ENCODE results near the gene PKLR.

Gene PKLR

DNA sequence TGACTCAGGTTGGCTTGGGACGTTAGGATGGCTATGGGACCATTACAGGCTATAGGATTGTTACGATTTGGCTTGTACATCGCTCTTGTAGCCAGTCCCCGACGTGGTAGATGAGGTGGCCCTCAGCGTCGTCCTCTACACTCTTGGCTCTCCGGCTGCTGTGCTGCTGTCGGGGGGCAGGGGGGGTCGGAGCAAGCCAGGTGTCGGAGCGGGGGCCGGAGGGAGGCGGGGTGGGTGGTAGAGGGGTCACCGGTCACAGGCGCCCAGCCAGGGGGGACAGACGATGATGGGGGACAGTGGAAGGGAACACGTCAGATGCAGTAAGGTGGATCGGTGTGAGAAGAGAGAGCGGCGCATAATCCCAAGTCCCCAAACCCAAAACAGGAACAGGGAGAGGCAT is 32.6 kb downstream of the PKLR start:
- TF ChIP-seq, protein P1, sequence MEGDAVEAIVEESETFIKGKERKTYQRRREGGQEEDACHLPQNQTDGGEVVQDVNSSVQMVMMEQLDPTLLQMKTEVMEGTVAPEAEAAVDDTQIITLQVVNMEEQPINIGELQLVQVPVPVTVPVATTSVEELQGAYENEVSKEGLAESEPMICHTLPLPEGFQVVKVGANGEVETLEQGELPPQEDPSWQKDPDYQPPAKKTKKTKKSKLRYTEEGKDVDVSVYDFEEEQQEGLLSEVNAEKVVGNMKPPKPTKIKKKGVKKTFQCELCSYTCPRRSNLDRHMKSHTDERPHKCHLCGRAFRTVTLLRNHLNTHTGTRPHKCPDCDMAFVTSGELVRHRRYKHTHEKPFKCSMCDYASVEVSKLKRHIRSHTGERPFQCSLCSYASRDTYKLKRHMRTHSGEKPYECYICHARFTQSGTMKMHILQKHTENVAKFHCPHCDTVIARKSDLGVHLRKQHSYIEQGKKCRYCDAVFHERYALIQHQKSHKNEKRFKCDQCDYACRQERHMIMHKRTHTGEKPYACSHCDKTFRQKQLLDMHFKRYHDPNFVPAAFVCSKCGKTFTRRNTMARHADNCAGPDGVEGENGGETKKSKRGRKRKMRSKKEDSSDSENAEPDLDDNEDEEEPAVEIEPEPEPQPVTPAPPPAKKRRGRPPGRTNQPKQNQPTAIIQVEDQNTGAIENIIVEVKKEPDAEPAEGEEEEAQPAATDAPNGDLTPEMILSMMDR (IDR thresholded peaks at IDR 0.05) = no peak
- Mint-ChIP-seq H3K4me3 (no peak overlapping the region), H3K9me3 (no peaks in the 10 kb centered on the region), H3K36me3 (ENCODE audit: low read depth) (peaks cover 85% of the 10 kb centered on the region), H3K4me1 (peaks cover 27% of the 10 kb centered on the region), H3K27me3 (ENCODE audit: low read depth, poor library complexity) (peaks cover 2% of the 10 kb centered on the region), H3K27ac (no peak overlapping the region)
- no peak for DNase-seq

DNA sequence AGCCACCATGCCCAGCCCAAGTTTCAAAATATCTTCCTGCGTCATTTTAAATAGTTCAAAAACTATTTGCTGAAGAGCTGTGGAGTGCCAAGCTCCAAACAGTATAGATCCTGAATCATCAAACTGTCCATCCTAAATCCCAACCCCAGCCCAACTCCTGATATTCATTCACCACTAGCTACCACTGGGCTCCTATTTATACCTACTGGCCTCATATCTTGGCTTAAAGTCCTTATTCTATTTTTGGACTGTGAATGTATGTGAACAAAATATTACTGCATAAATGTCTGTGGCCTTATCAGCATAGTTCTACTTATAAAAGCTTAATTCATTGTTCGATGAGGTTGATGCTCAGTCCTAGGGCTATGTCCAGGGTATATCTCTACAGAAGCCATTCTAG is 33.9 kb downstream of the PKLR start:
- no peak overlapping the region for H3K27ac Mint-ChIP-seq
- H3K4me1 Mint-ChIP-seq = peaks cover 23% of the 10 kb centered on the region
- H3K27me3 Mint-ChIP-seq (ENCODE audit: low read depth, poor library complexity) = peaks cover 2% of the 10 kb centered on the region
- H3K9me3 Mint-ChIP-seq = no peaks in the 10 kb centered on the region
- TF ChIP-seq, protein P1 (IDR thresholded peaks at IDR 0.05) = no peak
- DNase-seq = no peak
- no peak overlapping the region for H3K4me3 Mint-ChIP-seq
- peaks cover 91% of the 10 kb centered on the region for H3K36me3 Mint-ChIP-seq (ENCODE audit: low read depth)

DNA sequence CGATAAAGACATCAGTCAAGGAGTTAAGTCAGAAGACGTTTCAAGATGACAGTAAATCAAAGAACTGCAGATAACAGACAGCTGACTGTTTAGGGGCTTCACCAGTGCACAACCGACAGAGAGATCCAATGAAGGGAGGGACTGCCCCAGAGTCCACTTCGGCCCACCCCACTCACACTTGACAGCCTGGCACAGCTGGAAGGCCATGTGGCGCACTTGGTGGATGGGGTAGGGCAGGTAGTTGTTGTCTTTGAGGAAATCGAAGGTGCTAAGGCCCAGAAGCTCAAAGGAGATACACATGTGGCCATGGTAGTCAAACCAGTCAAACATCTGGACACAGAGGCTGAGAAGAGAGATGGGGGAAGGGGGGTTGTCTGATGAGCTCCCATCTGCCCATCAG is 34.7 kb downstream of the PKLR start:
- H3K27me3 Mint-ChIP-seq (ENCODE audit: low read depth, poor library complexity) = no peaks in the 10 kb centered on the region
- no peaks in the 10 kb centered on the region for H3K9me3 Mint-ChIP-seq
- DNase-seq = no peak
- peaks cover 23% of the 10 kb centered on the region for H3K4me1 Mint-ChIP-seq
- TF ChIP-seq, protein P1 (IDR thresholded peaks at IDR 0.05) = no peak
- H3K36me3 Mint-ChIP-seq (ENCODE audit: low read depth) = peaks cover 87% of the 10 kb centered on the region
- no peak overlapping the region for H3K27ac Mint-ChIP-seq
- no peak overlapping the region for H3K4me3 Mint-ChIP-seq

DNA sequence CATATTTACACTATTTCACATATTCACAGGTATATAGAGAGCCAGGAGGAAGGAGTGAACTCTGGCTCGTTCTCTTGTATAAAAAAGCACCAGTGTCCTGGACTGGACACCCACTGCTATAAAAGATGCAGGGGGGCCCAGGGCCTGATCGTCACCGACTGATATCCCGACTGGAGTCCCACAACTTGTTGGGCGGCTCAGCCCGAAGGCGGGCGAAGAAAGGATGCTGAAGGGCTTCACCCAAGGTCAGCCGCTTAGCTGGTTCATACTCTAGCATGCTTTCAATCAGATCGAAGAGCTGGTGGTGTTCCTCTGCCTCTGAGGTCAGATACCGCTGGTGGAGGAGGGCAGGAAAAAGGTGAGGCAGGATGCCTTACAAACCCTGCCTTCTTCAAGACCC is 38.2 kb downstream of the PKLR start:
- H3K27ac Mint-ChIP-seq = no peak overlapping the region
- TF ChIP-seq, protein P1 (IDR thresholded peaks at IDR 0.05) = no peak
- no peak for DNase-seq
- H3K36me3 Mint-ChIP-seq (ENCODE audit: low read depth) = peaks cover 67% of the 10 kb centered on the region
- H3K4me1 Mint-ChIP-seq = peaks cover 29% of the 10 kb centered on the region
- peak overlapping the region; percentile 2 for H3K4me3 Mint-ChIP-seq
- no peaks in the 10 kb centered on the region for H3K9me3 Mint-ChIP-seq
- peaks cover 2% of the 10 kb centered on the region for H3K27me3 Mint-ChIP-seq (ENCODE audit: low read depth, poor library complexity)

- DNase-seq = peak; percentile 86
- H3K9me3 Mint-ChIP-seq = no peaks in the 10 kb centered on the region
- peaks cover 2% of the 10 kb centered on the region for H3K27me3 Mint-ChIP-seq (ENCODE audit: low read depth, poor library complexity)
- TF ChIP-seq, protein P1 (IDR thresholded peaks at IDR 0.05) = no peak
- H3K27ac Mint-ChIP-seq = peak within 1 kb of the TSS; percentile 98
- H3K4me3 Mint-ChIP-seq = peak within 1 kb of the TSS; percentile 97
- H3K36me3 Mint-ChIP-seq (ENCODE audit: low read depth) = peaks cover 64% of the 10 kb centered on the region
- peaks cover 29% of the 10 kb centered on the region for H3K4me1 Mint-ChIP-seq
Measured at GRCh38 chr1:155261852-155262673, 39.2 kb downstream of the PKLR start, which contains the start of gene SCAMP3. Gene SCAMP3 (minus strand): TSS chr1:155262360. CDS start chr1:155262151, 209 bp downstream.

DNA sequence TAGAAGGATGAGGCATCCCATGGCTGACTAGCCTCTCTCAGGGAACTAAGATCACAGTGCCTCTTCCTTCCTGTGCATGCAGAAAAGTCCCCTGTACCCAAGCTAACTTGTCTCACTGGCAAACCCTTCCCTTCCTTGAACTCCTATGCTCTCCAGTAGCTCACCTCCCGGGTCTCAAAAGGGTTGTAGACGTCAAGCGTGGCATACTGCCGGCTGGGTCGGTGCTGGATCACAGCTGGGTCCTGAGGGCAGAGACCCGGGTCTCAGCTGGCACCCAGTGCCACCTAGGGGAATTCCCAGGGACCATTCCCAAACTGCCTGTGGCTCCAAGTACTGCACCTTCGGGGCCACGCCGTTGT is 39.8 kb downstream of the PKLR start:
- Mint-ChIP-seq H3K27me3 (ENCODE audit: low read depth, poor library complexity) (peaks cover 2% of the 10 kb centered on the region), H3K36me3 (ENCODE audit: low read depth) (peaks cover 60% of the 10 kb centered on the region), H3K9me3 (no peaks in the 10 kb centered on the region), H3K4me1 (peaks cover 35% of the 10 kb centered on the region), H3K4me3 (peak overlapping the region; percentile 97), H3K27ac (peak overlapping the region; percentile 98)
- no peak for DNase-seq
- TF ChIP-seq, protein P1 (IDR thresholded peaks at IDR 0.05) = no peak

All from nephron progenitor cell (in vitro differentiated cells).